HG03565 (cell line): ENCODE data around the gene HES3.

ENCODE experiments used
- ATAC-seq: cut with Tn5 transposase; IDR thresholded peaks from one replicate; pipeline ENCODE4 v1.9.1; 2021; ENCODE audit warnings: mild to moderate bottlenecking, moderate library complexity; ENCODE audit not compliant: unreplicated experiment

The HES3 gene

GRCh38 chr1:6276811-6277555 lies 33.0 kb downstream of the HES3 start:
- no peak for ATAC-seq

DNA sequence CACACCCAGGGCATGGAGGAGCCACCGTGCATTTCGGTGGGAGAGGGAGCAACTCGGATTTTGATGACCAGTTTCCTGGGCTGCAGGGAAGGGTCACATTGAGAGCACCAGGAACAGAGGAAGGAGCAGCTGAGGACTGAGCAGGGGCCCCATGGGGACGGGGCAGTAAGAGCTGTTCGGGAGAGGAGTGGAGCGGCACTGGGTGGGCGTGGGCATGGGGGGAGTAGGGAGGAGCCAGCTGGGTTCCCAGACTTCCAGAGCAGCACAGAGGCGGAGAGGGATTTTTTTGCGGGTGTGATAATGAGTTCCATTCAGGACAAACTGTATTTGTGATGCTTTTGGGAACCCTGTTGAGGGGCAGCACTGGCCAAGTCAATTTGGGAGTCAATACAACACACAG lies 34.3 kb downstream of the HES3 start:
- no peak for ATAC-seq

GRCh38 chr1:6279066-6279465 lies 35.1 kb downstream of the HES3 start:
- ATAC-seq, result no peak

DNA sequence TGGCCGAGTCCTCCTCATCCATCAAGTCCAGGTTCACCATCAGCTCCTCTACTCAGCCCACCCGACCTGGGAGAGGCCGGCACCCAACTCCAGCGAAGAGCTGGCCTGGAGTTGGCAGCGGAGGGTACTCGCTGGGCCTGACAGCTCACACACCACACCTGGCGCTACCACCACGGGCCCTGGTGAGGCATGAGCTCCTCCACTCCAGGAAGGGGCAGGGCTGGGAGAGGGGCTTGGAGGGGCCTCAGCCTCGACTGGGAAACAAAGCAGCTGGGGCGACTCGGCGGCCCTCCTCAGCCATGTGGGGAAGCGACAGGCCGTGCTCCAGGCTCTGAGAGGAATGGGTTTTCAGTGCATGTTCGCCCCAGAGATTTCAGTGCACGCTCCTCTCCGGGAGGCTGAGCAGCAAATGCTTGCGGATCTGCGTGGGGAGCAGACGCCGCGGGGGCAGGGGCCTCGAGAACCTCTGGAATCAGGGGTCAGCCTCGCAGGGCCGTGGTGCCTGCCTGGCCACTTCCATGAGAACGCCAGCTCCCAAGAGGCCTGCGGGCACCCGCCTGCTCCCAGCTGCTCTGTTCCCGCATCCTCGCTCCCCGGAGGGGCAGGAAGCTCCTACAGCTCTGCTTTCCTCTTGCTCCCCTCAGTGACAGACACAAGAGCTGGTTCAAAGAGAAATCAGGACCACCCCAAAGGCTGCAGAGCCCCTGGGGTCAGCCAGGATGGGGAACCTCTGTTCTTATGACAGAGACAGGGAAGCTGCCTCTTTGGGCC lies 35.8 kb downstream of the HES3 start:
- ATAC-seq, result no peak

DNA sequence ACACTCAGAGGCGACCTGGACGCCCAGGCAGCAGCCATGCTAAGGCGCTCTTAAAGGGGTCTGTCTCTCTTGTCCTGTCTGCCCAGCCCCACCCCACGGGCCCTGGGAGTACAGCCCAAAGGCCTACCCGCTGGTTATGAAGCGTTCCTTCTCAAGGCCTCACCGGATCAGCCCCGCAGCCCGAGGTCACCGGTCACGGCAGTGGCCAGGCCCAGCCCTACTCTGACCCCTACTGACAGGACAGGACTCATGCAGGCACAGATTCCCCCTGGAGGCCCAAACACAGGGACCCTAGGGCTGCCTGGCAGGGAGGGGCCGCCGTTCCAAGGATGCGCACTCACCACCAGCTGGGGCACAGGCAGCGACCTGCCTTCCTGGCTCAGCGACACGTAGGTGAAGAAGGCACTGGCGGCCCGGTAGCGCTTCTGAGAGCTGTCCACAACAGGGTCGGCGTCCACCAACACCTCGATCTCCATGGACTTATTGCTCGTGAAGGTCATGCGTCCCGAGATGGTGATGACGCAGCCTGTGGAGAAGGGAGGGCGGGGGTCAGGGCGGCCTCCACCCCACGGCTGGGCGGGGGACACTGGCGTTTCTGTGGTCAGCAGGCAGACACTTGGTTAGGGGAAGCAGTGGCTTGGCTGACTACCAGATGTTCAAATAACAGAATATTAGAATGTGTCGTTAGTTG lies 36.9 kb downstream of the HES3 start:
- ATAC-seq, result no peak

- ATAC-seq, result no peak
Observed at GRCh38 chr1:6281511-6282402, 37.8 kb downstream of the HES3 start.

- no peak for ATAC-seq
Observed at GRCh38 chr1:6282577-6283270, 38.7 kb downstream of the HES3 start.

- ATAC-seq, result no peak
Observed at GRCh38 chr1:6285336-6285735, 41.4 kb downstream of the HES3 start.

- ATAC-seq, result no peak
Observed at GRCh38 chr1:6286266-6286665, 42.3 kb downstream of the HES3 start.

GRCh38 chr1:6287029-6287428 lies 43.0 kb downstream of the HES3 start:
- no peak for ATAC-seq

DNA sequence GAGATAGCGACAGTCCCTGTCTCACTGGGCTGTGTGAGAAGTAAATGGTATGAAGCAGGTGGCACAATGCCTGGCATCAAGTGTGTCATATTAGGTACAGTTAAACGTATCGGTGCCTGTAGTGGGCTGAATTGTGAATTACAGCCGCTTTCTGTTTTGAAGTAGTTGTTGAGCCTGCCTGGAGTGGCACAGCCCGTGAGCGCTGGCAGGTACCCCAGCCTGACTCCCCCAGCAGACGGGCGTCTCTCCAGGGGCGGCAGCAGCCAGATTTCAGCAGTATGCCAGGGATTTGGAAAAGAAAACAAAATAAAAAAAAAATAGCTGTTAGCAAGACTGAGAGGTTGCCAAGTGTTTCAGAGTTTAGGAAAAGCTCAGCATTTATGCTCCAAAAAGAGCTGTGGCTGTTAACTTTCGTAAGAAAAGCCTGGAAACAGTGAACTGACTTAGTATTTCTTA lies 43.5 kb downstream of the HES3 start:
- no peak for ATAC-seq

DNA sequence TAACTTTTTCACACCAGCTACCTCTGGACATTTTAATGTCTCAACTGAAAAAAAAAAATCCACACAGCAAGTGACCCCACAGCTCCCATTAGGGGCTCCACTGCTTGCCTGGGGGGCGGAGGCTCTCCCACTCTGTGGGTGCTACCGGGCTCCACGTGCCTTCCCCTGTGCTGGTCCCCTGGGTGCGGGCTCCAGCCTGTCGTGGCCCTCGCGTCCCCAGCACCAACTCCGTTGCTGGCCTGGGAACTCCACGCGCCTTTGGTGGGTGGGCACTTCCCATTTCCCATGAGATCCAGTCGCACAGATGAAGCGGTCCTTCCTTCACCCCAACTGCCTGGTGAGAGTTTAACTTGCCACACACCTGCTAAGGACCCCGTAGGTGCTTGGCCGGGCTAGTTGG lies 44.0 kb downstream of the HES3 start:
- no peak for ATAC-seq

GRCh38 chr1:6288665-6289064 lies 44.7 kb downstream of the HES3 start:
- ATAC-seq, result no peak

- no peak for ATAC-seq
Observed at GRCh38 chr1:6292102-6292501, 48.1 kb downstream of the HES3 start.

DNA sequence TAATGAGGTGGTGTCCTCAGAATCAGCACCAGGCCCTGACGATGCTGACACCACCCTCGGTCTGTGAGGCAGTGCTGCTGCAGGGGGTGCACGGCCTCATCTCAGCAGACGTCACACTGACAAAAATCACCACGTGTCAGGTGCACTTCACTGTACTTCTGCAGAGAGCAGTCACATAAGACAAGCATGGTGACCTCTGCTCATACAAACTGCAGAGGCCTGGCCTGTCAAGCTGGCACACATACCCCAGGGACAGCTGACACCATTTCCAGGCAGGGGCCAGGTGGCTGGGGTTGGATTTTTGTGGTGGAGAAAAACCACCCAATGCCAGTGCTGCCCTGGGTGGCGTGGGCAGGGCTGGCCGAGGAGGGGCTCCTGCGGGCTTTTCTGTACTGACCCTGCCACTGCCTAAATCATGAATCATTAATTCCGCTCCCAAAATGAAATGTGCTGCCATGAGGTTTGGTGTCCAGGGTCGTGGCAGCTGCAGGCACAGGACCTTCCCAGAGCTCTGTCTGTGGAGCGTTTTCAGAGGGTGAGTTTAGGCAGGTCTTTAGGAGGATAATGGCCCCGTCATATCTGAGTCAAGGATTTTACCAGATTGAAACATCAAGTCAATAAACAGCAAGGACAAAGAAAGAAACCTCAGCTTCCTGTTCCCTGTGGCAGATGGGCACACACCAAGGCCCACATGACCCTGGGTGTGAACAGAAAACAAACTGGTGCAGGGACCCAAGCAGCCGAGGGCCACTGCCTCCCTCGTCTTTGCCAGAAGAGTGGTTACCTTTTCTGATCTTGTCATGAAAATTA lies 50.3 kb downstream of the HES3 start:
- no peak for ATAC-seq

DNA sequence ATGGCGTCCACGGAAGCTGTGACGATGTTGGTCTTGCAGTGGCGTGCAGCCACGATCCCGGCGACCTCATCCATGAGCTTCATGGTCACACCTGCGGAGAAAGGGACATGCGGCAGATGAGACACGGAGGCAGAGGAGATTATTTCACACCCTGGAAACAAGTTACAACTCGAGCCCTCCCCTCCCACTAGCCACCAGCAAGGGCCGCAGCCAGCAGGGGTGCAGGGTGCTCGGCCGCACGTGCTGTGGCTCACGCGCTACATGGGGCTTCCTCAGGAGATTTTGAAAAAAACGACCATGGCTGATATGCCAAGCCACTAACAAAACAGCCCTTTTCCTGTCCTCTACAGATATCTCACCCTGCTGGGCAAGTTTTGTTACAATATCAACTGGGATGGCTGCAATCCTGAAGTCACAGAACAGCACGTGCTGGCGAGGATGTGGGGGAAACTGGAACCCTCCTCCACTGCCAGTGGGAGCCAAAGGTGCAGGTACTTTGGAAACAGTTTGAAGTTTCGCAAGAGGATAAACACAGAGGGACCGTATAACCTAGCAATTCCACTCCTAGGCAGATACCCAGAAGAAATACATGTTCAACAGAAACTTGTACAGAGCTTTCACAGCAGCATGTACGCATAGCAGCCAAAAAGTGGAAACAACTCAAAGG lies 51.0 kb downstream of the HES3 start:
- no peak for ATAC-seq
